Adipose tissue (tissue), 3 donors: ENCODE data around the gene WNT3. TPM values are rescaled to one million over a fixed set of nuclear protein-coding genes. Genes with fewer than 3 reads are reported as not detected.
"Not testable (repeated sequence)": the region's sequence is repeated elsewhere in the genome, so short reads cannot be mapped to it uniquely, and the experiment has no call there.

Experiments used
- H3K27ac ChIP-seq: one replicate; pipeline ENCODE4 v1.5.1; 2013; ENCODE audit warnings: low read depth, low read length
- WGBS, 3 donors: extraction: QIAGEN DNeasy Blood & Tissue Kit; methylation state at CpG; one replicate each; pipeline ENCODE4 v1.1.7; 2013; 5-methylcytosine and 5-hydroxymethylcytosine counted together
- polyA plus RNA-seq, 3 donors: library from polyadenylated mRNA; stranded (reverse); fragments of 200-250 nt; gene quantifications; one replicate each; pipeline ENCODE4 v1.2.3, GENCODE V29; 2013
- donor health status: healthy with polysubstance abuse.
- donor health status: Bipolar disorder and iron deficiency.
- donor health status: healthy.

WNT3 gene
- polyA plus RNA-seq, 3 donors: 0.67 to 1.0 (median 0.71) TPM

- 31 to 62% (median 43%) methylated on average over 3 of the region's 3 CpGs for WGBS, 3 donors
- H3K27ac ChIP-seq: not testable (repeated sequence)
Observed at GRCh38 chr17:46840596-46840995, 22.1 kb upstream of the WNT3 start.

DNA sequence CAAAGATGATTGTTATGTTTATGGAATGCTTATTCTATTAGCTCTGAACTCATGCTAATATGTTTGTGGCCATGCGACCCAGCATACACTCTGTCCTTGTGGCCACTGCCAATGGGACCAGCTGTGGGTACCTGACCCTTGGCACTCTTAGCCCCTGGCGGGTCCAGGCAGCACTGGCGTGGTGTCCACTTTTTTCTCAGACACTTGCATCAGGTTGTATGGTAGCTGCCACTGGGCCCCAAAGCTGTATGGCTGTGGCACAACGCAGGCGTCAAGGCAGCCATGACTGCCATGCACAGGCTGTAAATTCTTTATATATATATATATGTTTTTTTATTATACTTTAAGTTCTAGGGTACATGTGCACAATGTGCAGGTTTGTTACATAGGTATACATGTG lies 20.7 kb upstream of the WNT3 start:
- WGBS, 3 donors: 88 to 97% (median 93%) methylated on average over 5 of the region's 5 CpGs
- H3K27ac ChIP-seq: no peak overlapping the region

- no peak overlapping the region for H3K27ac ChIP-seq
- WGBS, 3 donors: 66 to 86% (median 78%) methylated on average over 4 of the region's 4 CpGs
Observed at GRCh38 chr17:46837521-46837920, 19.0 kb upstream of the WNT3 start.

GRCh38 chr17:46836500-46836899 lies 18.0 kb upstream of the WNT3 start:
- 60 to 74% (median 62%) methylated on average over 2 of the region's 2 CpGs for WGBS, 3 donors
- no peak overlapping the region for H3K27ac ChIP-seq

- 90 to 100% (median 98%) methylated on average over 3 of the region's 3 CpGs for WGBS, 3 donors
- H3K27ac ChIP-seq: no peak overlapping the region
Observed at GRCh38 chr17:46834846-46835245, 16.4 kb upstream of the WNT3 start.

DNA sequence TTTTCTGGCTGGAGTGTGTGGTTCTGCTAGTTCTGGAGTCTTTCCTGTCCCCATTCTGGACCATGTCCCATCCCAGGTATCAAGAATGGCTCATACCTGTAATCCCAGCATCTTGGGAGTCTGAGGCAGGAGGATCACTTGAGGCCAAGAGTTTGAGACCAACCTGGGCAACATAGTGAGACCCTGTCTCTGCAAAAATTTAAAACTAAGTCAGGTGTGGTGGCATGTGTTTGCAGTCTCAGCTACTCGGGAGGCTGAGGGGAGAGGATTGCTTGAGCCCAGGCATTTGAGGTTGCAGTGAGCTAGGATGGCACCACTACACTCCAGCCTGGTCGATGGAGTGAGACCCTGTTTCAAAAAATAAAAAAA lies 15.3 kb upstream of the WNT3 start:
- whole genome bisulfite sequencing, 3 donors: 80 to 95% (median 89%) methylated on average over 2 of the region's 2 CpGs
- H3K27ac ChIP-seq: no peak overlapping the region

- H3K27ac ChIP-seq: no peak overlapping the region
- 66 to 76% (median 67%) methylated on average over 17 of the region's 17 CpGs for WGBS, 3 donors
Observed at GRCh38 chr17:46832945-46833839, 14.7 kb upstream of the WNT3 start.

- H3K27ac ChIP-seq: no peak overlapping the region
- 59 to 68% (median 59%) methylated on average over 10 to 11 of the region's 11 CpGs for WGBS, 3 donors
Observed at GRCh38 chr17:46832331-46832821, 13.9 kb upstream of the WNT3 start.

- 57 to 76% (median 66%) methylated on average over 14 of the region's 14 CpGs for WGBS, 3 donors
- no peak overlapping the region for H3K27ac ChIP-seq
Observed at GRCh38 chr17:46831573-46832330, 13.3 kb upstream of the WNT3 start.

GRCh38 chr17:46827274-46827673 lies 8.8 kb upstream of the WNT3 start:
- WGBS, 3 donors: 86 to 91% (median 90%) methylated on average over 2 of the region's 2 CpGs
- no peak overlapping the region for H3K27ac ChIP-seq

DNA sequence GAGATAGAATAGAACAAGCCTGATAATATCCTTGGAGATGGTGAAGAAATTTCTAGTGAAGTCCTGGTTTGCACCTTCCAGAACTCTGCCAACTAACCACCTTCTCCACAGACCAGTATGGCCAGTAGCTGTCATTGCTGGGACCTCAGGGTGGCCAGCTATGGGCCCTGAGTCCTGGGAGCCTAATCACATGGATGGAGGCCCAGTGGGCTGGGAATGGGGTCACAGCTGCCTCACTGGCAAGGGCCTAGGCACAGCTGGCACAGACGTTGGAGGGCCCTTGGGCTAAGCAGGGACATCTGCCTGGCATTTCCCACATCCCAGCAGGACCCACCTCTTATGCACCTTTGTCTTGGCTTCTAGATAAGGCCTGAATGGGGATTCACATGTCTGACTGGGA lies 7.6 kb upstream of the WNT3 start:
- H3K27ac ChIP-seq: no peak overlapping the region

GRCh38 chr17:46823657-46824056 lies 5.2 kb upstream of the WNT3 start:
- H3K27ac ChIP-seq: no peak overlapping the region
- WGBS, 3 donors: 72 to 80% (median 80%) methylated on average over 8 of the region's 8 CpGs

More for the DNA sequence above, 7.6 kb upstream of the WNT3 start:
- 67 to 79% (median 75%) methylated on average over 1 of the region's 1 CpG for WGBS, 3 donors

DNA sequence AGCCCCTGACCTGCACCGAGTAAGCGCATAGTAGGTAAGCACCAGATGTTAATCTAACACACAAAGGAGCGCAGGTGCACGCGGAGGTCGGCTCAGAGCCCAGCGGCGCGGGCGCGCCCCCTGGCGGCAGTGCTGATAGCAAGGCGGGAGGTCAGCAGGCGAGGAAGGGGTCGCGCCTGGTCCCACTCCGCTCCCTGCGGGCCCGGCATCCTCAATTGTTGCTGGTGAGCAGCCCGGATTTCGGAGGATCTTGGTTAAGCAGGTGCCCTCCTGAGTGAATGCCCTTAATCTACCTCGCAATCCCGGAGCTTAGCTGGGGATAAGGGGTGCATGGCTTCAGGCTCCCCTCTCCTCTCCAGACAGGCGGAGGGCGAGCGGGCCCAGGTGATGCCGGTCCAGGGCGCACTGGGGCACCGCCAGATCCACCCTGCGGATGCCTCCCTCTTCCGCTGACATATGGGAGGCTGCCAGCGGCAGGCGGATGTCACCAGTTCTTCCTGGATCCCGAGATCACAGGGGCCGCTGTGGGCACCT lies 4.0 kb upstream of the WNT3 start:
- H3K27ac ChIP-seq: no peak overlapping the region
- WGBS, 3 donors: 19 to 27% (median 19%) methylated on average over 32 to 35 of the region's 35 CpGs

DNA sequence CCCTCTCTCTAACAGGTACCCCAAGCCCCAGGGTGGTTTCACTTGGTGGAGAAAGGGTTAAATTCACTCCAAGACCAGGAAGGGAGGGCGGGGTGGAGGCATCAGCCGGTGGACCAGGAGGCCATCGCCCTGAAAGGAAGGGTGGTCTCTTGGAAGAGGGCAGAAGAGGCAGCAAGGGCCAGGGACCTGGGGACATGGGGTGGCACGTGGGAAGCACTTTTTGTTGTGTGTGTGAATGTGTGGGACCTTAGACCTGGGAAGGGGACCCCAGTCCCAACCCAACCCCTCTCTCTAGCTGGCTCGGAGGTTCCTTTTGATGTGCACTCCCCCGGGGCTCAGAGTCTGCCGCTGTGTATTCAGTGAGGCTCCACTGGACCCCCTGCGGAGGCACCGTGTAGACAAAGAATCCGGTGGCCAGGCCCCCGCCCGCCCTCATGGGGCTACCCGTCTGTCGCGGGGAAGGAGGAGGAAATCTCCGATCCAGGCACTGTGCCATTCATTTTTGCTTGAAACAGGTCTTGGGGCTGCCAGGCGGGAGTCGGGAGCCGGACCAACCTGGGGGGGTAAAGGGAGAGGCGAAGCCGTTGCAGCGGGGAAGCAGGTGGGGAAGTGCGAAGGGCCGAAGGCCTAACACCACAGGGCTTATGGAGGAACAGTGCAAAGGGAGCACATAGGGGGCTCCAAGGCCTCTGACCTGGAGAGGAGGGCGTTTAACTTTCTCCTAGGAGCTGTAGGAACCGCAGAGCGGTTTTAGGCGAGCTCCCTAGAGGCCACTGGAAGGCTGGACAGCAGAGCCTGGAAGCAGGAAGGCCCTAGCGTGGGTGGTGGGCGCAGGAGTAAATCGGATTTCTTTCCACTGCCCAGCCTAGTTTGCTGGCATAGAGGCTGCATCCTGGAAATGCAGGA lies 3.2 kb upstream of the WNT3 start:
- no peak overlapping the region for H3K27ac ChIP-seq
- 18 to 28% (median 20%) methylated on average over 30 to 31 of the region's 31 CpGs for whole genome bisulfite sequencing, 3 donors

DNA sequence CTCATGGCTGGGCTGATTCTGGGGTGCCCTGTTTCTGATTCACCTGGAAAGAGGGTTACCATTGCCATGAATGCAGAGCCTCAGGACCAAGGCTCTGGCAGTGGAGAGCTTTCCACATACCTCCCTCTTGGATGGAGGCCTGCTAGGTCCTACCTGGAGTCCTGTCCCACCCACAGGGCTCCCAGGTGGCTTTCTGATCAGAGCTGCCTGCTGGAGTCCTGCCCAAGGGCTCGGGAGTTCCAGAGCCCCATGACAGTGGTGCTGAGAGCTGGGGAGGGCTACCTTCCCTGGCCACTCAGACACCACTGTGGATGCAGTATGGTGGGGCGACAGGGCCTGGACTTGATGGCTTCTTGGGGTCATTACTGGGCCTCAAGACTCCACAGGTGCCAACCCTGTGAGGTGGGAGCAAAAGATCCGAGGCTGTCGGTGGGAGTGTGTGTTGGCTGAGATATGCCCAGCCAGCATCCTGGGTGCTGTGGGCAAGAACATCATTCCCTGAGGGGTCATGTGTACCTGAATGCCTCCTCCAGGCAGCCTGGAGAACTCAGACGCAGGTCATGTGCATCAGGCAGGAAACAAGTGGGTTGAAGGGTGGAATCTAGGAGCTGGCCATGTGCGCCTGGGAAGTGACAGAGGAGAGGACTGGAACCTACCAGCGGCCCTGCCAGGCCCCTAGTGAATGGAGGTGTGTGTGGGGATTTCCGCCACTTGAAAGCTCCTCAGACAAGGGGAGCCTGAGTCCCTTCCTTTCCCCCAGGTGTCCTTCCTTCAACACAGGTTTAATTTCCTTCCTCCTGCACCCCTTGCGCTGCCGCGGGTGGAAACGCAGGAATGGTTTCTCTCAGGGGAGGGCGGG lies 2.3 kb upstream of the WNT3 start:
- 44 to 59% (median 50%) methylated on average over 13 of the region's 13 CpGs for WGBS, 3 donors
- no peak overlapping the region for H3K27ac ChIP-seq

GRCh38 chr17:46819906-46820351 lies 1.4 kb upstream of the WNT3 start:
- H3K27ac ChIP-seq: no peak overlapping the region
- 15 to 32% (median 17%) methylated on average over 22 to 24 of the region's 24 CpGs for WGBS, 3 donors
